Esophagus muscularis mucosa (tissue), 3 donors: ENCODE results near the gene UQCRH.
"Not testable (repeated sequence)": the region's sequence is repeated elsewhere in the genome, so short reads cannot be mapped to it uniquely, and the experiment has no call there.

ENCODE experiments used
- CTCF ChIP-seq, 3 experiments: fragments of 200-600 bp in 2 of 3; fragments of 450-650 bp in 1 of 3; sonication (generic) in 2 of 3; IDR thresholded peaks; one replicate each; pipeline ENCODE4 v1.5.1; 2017 to 2019; ENCODE audit warnings: antibody characterized with exemption in 3 of 3, mild to moderate bottlenecking in 2 of 3, moderate library complexity in 1 of 3
- POLR2A ChIP-seq: fragments of 450-650 bp; IDR thresholded peaks from one replicate; pipeline ENCODE4 v1.6.1; 2017; ENCODE audit warnings: antibody characterized with exemption, moderate library complexity, mild to moderate bottlenecking, low read depth

DNA sequence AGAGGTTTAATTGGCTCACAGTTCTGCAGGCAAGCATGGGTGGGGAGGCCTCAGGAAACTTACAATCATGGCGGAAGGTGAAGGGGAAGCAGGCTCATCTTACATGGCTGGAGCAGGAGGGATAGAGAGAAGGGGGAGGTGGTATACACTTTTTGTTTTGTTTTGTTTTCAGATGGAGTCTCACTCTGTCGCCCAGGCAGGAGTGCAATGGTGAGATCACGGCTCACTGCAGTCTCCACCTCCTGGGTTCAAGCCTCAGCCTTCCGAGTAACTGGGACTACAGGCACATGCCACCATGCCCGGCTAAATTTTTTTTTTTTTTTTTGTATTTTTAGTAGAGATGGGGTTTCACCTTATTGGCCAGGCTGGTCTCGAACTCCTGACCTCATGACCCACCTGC is 18.7 kb downstream of the UQCRH start:
- not testable (repeated sequence) for TF ChIP-seq CTCF (IDR thresholded peaks at IDR 0.05); POLR2A
